Chondrocyte (in vitro differentiated cells): Measurements from ENCODE around the gene ATG101. TPM values are rescaled to one million over a fixed set of nuclear protein-coding genes. Genes with fewer than 3 reads are reported as not detected.

Experiments
- DNase-seq: peaks from one replicate; pipeline ENCODE4 v3.0.0; 2021; ENCODE audit warnings: mixed read lengths, low spot score
- H3K27ac Mint-ChIP-seq: one replicate; pipeline ENCODE4 v1.8.0; 2021; ENCODE audit warnings: mild to moderate bottlenecking, moderate library complexity, mixed read lengths; ENCODE audit not compliant: unreplicated experiment
- H3K27me3 Mint-ChIP-seq: 2 replicates; pipeline ENCODE4 v1.8.0; 2021; ENCODE audit warnings: low read depth, mixed read lengths
- H3K36me3 Mint-ChIP-seq: 2 replicates; pipeline ENCODE4 v1.8.0; 2021; ENCODE audit warnings: low read depth, mixed read lengths
- H3K4me1 Mint-ChIP-seq: 2 replicates; pipeline ENCODE4 v1.8.0; 2021; ENCODE audit warnings: low read depth, mild to moderate bottlenecking, mixed read lengths
- H3K4me3 Mint-ChIP-seq: one replicate; pipeline ENCODE4 v1.8.0; 2021; ENCODE audit warnings: mild to moderate bottlenecking, moderate library complexity, mixed read lengths; ENCODE audit not compliant: unreplicated experiment
- H3K9me3 Mint-ChIP-seq: 2 replicates; pipeline ENCODE4 v1.8.0; 2021; ENCODE audit warnings: low read depth, mixed read lengths
- total RNA-seq: library from RNA; stranded (reverse); gene quantifications from 3 replicates; pipeline ENCODE4 v1.2.1, GENCODE V29; 2021
- TF ChIP-seq, protein P1 (sequence below): fragments of 200-600 bp; sonication (generic); IDR thresholded peaks from 2 replicates; pipeline ENCODE4 v1.5.0; 2021; ENCODE audit warnings: antibody characterized with exemption, mild to moderate bottlenecking, moderate library complexity

The ATG101 gene
- total RNA-seq, 1 donor from 2014 or later = 48.0 TPM

DNA sequence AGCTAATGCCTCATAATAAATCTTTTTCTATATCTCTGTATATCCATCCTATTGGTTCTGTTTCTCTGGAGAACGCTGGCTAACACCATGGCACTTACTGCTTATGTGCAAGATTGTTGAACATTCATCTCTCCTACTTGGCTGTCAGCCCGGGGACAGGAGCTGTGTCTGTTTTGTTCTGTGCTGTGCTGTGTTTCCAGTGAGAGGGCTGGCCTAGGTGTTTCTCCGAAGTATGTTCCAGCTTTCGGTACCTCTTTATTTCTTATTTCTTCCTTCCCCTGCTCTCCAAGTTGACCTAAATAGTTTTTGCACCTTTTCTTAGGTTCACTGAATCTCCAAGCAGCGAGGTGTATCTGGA is 37.4 kb upstream of the ATG101 start:
- H3K36me3 Mint-ChIP-seq = no peaks in the 10 kb centered on the region

DNA sequence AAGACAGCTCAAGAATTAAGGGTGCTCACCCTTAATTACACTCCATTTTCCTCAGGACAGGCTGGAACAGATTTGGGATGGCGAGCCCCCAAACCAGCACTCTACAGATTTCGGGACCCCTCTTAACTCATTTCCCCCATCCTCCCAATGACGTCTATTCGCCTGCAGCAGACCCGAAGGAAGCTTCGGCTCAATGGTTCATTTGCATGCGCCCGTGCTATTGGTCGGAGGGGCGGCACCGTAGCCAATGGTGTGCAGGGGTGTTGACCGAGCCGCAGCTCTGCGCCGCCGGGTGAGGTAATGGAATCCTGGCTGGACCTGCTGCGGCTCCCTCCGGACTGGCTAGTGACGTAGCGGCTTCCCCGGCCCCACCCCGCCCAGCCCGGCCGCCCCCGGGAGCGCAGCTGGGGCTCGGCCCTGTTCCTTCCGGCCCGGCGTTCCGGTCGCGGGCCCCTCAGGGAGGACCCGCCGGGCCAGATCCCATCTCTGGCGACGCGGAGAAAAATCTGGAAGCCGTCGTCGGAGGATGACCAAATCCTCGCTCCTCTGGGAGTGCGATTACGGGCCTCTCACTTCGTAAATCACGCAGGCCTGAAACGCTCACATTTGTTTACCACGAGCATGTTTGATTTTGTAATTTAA is 36.9 kb upstream of the ATG101 start:
- Mint-ChIP-seq H3K4me1 (peaks cover 50% of the 10 kb centered on the region), H3K36me3 (no peaks in the 10 kb centered on the region), H3K27me3 (no peaks in the 10 kb centered on the region), H3K4me3 (peak overlapping the region; percentile 75), H3K27ac (peak overlapping the region; percentile 95), H3K9me3 (no peaks in the 10 kb centered on the region)
- TF ChIP-seq, protein P1, sequence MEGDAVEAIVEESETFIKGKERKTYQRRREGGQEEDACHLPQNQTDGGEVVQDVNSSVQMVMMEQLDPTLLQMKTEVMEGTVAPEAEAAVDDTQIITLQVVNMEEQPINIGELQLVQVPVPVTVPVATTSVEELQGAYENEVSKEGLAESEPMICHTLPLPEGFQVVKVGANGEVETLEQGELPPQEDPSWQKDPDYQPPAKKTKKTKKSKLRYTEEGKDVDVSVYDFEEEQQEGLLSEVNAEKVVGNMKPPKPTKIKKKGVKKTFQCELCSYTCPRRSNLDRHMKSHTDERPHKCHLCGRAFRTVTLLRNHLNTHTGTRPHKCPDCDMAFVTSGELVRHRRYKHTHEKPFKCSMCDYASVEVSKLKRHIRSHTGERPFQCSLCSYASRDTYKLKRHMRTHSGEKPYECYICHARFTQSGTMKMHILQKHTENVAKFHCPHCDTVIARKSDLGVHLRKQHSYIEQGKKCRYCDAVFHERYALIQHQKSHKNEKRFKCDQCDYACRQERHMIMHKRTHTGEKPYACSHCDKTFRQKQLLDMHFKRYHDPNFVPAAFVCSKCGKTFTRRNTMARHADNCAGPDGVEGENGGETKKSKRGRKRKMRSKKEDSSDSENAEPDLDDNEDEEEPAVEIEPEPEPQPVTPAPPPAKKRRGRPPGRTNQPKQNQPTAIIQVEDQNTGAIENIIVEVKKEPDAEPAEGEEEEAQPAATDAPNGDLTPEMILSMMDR = no peak
- peak; percentile 98 for DNase-seq

More for the DNA sequence above, 37.4 kb upstream of the ATG101 start:
- Mint-ChIP-seq H3K9me3 (no peaks in the 10 kb centered on the region), H3K27ac (peak overlapping the region; percentile 95), H3K4me1 (peaks cover 47% of the 10 kb centered on the region), H3K27me3 (no peaks in the 10 kb centered on the region), H3K4me3 (peak overlapping the region; percentile 75)
- no peak for DNase-seq
- TF ChIP-seq, protein P1 = no peak

- Mint-ChIP-seq H3K9me3 (no peaks in the 10 kb centered on the region), H3K4me1 (peaks cover 56% of the 10 kb centered on the region), H3K36me3 (no peaks in the 10 kb centered on the region), H3K4me3 (peak overlapping the region; percentile 57), H3K27ac (peak overlapping the region; percentile 95), H3K27me3 (no peaks in the 10 kb centered on the region)
- TF ChIP-seq, protein P1 = no peak
- DNase-seq = no peak
Observed at GRCh38 chr12:52033446-52034140, 36.2 kb upstream of the ATG101 start.

DNA sequence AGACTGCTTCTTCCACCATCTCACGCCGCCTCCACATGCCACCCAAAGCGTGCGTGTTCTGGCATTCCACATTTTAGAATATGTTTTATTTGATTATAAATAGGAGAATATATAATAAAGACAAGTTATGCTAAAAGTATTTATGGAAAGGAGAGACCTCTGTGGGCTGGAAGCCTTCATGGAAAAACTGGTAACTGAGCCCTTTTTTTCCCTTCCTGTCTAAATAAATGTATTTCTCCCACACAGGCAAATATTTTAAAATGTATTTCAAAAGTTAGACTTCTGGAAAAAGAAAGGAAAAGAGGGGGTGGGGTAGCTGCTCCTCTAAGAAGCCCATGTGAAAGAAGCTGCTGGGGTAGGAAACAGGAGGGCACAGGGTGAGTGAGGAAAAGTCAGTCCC is 34.6 kb upstream of the ATG101 start:
- H3K4me1 Mint-ChIP-seq = peaks cover 53% of the 10 kb centered on the region
- no peak for DNase-seq
- H3K9me3 Mint-ChIP-seq = no peaks in the 10 kb centered on the region
- H3K27me3 Mint-ChIP-seq = no peaks in the 10 kb centered on the region
- peak overlapping the region; percentile 31 for H3K4me3 Mint-ChIP-seq
- TF ChIP-seq, protein P1 = no peak
- no peaks in the 10 kb centered on the region for H3K36me3 Mint-ChIP-seq
- peak overlapping the region; percentile 88 for H3K27ac Mint-ChIP-seq

- no peaks in the 10 kb centered on the region for H3K9me3 Mint-ChIP-seq
- no peak for DNase-seq
- H3K36me3 Mint-ChIP-seq = no peaks in the 10 kb centered on the region
- TF ChIP-seq, protein P1 = no peak
- no peaks in the 10 kb centered on the region for H3K27me3 Mint-ChIP-seq
- peaks cover 54% of the 10 kb centered on the region for H3K4me1 Mint-ChIP-seq
- H3K27ac Mint-ChIP-seq = peak overlapping the region; percentile 88
- H3K4me3 Mint-ChIP-seq = peak overlapping the region; percentile 47
Observed at GRCh38 chr12:52035926-52036325, 33.9 kb upstream of the ATG101 start.
